Cortex of kidney (tissue), 1 donor: ENCODE measurements around the gene CFAP410.

Source experiments
- DNase-seq: peaks from one replicate; lab custom pipeline; 2025; lab: John Stamatoyannopoulos, UW

CFAP410 gene

DNA sequence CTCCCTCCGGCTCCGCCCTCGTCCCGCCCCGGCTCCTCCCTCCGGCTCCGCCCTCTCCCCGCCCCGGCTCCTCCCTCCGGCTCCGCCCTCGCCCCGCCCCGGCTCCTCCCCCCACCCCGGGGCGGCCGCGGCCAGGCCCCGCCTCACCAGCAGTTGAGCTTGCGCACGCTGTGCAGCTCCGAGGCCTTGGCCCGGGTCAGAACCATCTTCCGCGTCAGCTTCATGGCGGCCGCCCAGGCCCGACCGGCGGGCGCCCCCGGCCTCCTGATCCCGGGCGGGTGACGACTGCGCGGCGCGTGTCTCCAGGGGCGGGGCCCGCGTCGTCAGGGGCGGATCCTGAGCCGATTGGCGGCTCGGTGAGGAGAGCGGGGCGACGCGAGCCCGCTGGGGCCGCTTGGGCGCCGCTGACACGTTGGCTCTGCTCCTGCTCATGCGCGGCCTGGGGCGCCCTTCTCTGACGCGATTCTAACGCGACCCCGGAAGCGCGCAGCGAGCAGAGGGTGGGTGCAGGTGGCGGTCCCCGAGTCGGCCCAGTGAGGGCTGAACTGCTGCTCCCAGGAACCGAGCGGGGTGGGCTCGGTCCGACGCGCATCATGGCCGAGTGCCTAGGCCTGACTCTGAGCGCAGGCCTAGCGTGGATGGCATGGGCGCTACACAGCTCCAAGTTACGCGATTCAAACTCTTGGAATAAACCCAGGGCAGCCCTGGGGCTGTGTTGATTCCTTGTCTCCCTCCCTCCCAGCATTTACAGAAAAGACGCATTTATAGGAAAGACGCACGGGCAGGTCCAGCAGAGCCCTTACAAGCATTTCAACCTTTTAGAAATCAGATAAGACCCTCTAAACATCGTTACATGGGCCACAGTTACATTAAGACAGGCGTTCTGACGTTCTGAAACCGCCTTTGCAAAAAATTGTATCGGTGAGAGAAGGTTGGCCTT is at the start of gene CFAP410:
Gene CFAP410, minus strand, starts transcription at position 420 of the 940 bp plus-strand sequence. Its CDS starts 196 bp downstream, at position 224.
- DNase-seq, result peak; percentile 99

DNA sequence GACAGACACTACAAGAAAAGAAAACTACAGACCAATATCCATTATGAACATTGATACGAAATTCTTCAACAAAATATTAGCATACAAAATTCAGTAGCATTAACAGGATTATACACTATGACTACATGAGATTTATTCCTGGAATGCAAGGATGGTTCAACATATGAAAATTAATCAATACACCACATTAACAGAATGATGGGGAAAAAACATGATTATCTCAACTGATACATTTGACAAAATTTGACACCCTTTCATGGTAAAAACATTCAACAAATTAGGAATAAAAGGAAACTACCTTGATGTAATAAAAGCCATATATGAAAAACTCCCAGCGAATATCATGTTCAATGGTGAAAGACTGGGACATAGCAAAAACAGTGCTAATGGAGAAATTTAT is 45.8 kb upstream of the CFAP410 start:
- no peak for DNase-seq

DNA sequence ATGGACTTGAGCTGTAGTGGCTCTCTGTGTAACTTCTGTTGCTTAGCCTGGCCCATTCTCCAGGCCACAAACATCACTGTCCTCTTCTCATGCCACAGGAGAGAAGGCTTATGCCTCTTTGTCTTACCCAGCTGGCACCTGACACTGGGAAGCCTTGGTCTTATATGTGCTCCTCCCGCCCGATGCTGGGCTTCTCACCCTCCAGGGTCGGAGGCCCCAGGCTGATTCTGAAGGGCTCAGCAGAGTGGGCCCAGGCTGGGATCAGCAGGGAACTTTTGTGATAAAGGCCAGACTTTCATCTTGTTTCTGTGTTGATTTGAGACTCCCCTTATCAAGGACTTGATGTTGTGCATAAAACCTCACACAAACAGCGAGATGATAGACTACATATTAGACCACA is 44.0 kb upstream of the CFAP410 start:
- no peak for DNase-seq

DNA sequence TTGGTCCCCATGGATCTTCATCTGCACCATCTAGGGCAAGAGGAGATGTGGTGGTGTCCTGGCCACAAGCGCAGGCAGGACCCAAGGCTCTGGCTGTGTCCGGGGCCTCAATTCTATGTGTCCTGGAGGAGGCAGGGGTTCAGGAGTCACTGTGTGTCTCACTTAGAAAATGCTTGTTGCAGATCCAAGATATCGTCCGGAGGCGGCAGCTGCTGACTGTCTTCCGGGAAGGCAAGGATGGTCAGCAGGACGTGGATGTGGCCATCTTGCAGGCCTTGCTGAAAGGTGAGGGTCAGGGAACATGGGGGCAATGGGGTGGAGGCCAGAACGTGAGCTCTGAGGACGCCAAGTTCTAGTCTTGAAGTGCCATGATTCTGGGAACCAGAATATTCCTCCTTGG is 43.3 kb upstream of the CFAP410 start:
- no peak for DNase-seq

DNA sequence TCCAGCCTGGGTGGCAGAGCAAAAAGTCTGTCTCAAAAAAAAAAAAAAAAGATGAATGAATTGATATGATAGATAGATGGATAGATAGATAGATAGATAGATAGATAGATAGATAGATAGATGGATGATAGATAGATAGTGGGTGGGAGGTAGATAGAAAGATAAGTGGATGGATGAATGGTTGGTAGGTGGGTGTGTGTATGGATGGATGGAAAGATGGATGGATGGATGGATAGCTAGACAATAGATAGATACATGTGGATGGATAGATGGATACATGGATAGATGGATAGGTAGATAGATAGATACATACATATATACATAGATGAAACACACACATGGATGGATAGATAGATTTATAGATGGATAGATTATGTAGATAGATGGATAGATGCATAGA is 42.7 kb upstream of the CFAP410 start:
- no peak for DNase-seq

DNA sequence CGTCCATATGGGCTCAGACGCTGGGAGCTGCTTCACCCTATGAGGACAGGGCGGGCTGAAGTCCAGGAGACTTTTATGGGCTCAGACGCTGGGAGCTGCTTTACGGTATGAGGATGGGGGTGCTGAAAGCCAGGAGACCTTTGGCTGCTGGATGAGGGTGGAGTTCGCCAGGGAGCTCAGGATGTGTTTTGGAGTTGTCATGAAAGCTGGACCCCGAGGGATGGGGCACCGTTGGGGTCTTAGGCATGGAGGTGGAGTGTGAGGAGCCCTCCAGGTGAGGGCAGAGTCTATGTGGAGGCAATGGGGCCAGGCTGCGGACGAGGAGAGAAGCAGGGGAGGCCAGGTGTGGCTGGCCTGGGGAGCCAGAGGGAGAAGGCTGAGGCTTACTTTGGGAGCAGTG is 41.7 kb upstream of the CFAP410 start:
- DNase-seq, result no peak

DNA sequence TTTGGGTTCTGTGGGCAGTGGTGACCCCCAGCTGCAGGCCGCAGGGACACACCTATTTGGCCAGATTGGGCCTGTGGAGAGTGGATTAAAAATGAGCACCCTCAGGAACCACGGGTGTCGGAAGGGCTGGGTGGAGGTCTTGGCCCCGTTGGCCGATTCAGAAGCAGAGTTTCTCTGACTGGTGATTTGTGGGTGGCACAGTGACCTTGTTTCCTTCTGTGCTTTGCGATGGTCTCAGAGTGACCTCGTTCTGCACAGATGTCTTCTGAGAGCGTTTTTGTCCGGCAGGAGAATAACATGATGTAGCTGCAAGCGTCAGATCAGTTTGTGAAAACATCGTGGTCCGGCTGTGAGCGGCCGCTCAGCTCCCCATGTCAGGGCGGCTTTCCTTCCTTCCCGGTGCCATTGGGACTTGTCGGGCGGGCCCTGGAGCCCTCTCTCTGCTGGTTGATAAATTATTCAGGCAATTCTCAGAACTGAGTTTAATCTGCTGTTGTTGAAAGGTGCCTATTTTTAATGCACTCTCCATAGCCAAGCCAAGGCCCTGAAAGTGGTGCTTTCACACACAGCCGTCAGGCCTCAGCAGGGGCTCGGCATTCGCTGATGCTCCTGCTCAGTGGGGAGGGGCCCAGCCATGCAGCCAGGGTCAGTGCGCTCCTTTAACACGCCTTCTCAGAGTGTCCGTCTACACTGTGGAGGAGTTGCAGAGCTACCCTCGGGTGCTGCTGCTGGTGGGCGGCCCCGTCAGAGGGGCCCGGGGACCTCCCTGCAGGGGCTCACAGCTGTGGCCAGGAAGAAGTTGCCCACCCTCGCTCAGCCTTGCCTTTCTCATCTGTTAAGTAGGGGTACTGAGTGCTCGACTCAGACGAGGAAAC is 41.0 kb upstream of the CFAP410 start:
- no peak for DNase-seq

DNA sequence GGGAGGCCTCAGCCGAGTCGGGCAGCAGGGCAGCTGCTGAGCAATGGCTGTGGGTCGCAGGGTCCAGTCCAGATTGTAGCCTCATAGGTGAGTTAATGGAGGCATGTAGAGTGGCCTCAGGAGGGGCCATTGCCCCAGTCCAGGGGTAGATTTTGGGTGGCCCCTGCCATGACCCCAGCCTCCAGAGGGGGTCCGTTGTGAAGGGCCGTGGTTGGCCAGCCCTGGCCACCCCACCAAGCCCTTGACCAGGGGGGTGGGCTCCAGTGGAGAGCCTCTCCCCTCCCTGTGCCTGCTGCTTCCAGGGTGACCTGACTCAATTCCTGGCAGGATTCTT is 40.3 kb upstream of the CFAP410 start:
- DNase-seq, result no peak

DNA sequence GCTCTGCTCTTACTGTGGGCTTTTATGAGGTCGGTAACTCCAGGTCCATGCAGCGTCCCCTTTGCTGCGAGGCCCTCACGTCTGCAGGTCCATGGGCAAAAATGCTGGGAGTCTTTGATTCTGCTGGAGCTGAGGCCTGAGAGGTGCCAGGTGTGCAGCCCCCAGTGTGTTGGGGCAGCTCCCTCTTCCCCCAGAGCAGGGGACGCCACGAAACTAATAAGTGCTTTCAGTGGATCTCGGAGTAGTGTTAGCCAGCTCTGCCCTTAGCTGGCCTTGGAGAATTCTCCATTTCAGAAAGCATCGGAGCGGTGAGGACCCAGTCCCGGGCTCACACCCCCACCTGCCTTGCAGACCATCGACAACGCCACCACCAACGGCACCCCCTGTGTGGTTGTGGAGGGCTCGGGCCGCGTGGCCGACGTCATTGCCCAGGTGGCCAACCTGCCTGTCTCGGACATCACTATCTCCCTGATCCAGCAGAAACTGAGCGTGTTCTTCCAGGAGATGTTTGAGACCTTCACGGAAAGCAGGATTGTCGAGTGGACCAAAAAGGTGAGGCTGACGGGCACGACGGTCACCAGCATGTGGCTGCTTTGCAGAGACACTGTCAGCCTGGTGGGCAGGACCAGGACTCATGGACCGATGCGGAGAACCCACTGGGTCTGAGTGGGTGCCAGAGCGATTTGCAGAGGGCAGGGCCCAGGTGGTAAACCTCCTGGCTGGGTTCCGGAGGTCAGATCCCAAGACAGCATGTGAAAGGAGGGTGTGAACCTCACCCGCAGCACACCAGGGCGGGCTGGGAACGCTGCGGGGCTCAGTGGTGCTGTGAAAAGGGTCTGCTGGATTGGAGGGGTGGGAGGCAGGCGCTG is 39.7 kb upstream of the CFAP410 start:
- DNase-seq, result no peak

DNA sequence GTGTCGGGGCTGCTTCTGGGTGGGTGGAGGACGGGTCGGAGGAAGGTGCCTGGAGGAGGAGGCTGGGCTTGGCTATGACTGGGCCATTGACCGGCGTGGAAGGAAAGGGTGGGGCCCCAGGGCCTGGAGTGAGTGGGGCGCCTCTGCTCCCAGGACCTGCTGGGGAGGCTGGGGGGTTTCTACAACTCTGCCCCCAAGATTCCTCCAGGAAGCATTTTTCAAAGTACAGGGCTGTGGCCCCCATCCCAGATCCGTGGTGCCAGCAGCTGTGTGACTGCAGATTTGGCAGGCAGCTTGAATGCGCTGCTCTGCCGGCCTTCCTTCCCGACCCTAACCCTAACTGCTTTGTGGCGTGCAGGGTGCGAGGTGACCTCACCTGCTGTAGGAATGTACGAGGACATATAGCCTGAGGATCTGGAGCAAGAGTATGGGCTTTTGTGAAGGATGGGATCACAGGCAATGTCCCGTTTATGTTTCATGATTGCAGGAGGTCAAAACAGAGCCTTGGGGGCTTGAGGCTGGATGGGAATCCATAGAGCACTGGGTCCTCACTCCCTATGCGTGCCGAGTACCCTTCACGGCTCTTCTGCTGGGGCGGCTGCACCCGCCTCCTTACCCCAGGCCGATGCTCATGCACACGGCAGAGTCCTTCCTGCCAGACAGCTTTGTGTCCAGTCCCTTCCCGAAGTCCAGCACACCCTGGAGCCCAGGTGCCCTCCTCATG is 38.9 kb upstream of the CFAP410 start:
- DNase-seq, result no peak

DNA sequence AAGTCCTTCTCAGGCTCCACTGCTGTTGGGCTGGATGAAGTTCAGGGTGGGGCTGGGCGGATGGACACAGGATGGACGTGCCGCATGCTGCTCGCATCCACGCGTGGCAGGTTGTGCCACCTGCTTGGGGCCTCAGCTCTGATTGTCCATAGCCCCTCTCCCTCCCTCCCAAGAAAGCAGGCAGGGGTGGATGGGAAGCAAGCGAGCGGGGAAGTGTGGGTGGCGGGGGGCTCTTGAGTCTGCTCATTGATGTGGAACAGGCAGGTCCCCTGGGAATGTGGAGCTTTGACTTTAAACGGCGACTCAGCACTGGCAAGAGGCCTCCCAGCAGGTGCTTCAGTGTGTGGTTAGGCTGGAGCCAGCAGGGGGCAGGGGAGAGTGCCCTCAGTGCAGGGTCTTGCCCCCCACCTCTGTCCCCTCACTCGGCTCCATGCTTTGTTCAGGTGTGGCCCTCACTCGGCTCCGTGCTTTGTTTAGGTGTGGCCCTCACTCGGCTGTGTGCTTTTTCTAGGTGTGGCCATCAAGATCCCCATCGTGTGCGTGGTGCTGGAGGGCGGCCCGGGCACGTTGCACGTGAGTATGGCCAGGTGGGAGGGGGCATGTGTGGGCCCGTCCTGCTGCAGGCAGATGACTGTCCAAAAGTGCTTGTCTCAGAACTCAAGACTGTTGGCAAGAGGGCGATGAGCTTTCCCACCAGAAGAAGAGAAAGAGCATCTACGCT is 38.2 kb upstream of the CFAP410 start:
- DNase-seq, result no peak

DNA sequence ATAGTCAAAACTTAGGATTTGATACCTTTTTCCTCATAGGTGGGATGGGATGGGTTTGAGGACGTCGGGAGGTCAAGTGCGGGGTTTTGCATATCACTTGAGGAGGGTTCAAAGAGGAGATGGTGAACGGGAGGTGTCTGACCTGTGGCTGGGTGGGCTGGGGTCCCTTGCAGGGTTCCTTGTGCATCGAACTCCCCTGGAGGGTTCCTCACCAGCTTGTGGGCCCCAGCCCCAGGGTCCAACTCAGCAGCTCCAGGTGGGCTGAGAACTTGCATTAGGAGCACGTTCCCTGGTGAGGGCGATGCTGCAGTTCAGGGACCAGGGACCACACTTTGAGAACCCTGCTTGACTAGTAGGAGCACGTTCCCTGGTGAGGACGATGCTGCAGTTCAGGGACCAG is 37.4 kb upstream of the CFAP410 start:
- DNase-seq, result no peak

DNA sequence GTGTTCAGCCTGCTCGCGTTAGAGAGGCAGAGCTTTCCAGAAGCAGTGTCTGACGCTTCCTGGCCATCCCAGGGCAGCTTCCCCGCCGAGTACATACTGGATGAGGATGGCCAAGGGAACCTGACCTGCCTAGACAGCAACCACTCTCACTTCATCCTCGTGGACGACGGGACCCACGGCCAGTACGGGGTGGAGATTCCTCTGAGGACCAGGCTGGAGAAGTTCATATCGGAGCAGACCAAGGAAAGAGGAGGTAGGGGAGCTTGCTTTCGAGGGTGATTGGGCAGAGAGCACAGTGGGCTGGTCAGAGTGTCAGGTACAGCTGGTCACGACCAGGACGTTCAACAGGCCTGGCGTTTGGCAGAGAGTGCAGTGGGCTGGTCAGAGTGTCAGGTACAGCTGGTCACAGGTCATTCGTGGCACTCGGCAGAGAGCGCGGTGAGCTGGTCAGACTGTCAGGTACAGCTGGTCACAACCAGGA is 36.6 kb upstream of the CFAP410 start:
- no peak for DNase-seq

DNA sequence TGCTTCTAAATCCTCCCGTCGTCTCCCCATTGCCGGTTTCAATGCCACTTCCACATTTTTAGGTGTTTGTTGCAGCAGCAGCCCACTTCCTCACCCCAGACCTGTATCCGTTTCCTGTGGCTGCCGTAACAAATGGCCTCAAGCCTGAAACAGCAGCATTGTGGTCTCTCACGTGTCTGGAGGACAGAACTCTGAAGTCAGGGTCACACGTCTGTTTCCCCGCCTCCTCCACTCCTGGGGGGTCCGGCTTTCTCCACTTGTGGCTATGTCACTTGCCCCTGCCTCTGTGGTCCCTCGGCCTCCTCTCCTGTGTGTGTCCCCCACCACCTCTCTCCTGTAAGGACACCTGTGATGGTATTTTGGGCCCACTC is 36.1 kb upstream of the CFAP410 start:
- DNase-seq, result no peak

DNA sequence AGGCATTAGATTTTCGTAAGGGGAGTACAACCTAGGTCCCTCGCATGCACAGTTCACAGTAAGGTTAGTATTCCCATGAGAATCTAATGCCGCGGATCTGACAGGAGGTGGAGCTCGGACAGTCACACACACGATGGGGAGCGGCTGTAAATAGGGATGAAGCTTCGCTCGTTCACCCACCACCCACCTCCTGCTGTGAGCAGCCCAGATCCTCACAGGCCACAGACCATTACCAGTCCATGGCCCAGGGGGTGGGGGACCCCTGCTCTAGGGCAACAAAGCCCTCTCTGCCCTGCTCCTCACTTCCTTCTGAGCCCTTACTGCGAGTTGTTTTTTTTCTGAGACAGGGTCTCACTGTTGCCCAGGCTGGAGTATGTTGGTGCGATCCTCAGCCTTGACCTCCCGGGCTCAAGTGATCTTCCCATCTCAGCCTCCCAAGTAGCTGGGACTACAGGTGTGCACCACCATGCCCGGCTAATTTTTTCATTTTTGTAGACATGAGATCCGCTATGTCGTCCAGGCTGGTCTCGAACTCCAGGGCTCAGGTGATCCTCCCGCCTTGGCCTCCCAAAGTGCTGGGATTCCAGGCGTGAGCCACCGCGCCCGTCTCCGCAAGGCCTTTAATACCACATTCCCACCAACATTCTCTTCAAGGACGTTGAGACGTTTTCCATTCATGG is 35.6 kb upstream of the CFAP410 start:
- DNase-seq, result no peak

DNA sequence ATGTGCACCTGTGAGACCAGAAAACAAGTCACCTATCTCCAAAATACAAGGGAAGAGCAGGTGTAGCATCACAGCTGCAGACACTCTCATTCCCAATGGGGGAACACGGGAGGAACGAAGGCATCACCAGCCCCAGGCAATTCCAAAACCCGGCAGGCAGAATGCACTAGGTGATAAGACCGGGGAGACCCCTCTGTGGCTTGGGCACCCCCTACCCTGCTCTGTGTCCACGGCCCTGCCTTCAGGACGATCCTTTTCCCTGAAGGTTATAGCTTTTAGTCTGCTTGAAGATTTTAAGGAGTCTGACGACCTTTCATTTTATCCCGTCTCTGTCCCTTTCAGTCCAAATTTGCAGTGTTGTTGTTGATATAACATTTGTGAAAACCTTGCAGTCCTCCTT is 33.4 kb upstream of the CFAP410 start:
- no peak for DNase-seq

DNA sequence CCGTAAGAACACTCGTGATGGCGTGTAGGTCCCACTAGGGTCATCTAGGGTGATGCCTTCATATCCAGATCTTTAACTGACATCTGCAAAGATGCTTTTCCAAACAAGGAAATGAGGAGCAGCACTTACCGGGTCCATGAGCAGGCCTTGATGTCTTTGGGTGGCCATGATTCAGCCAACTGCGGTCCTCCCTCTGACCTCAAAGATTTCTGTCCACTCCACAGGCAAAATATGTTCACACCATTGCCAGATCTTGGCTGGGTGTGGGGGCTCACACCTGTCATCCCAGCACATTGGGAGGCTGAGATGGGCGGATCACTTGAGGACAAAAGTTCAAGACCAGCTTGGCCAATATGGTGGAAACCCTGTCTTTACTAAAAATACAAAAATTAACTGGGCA is 32.4 kb upstream of the CFAP410 start:
- no peak for DNase-seq

DNA sequence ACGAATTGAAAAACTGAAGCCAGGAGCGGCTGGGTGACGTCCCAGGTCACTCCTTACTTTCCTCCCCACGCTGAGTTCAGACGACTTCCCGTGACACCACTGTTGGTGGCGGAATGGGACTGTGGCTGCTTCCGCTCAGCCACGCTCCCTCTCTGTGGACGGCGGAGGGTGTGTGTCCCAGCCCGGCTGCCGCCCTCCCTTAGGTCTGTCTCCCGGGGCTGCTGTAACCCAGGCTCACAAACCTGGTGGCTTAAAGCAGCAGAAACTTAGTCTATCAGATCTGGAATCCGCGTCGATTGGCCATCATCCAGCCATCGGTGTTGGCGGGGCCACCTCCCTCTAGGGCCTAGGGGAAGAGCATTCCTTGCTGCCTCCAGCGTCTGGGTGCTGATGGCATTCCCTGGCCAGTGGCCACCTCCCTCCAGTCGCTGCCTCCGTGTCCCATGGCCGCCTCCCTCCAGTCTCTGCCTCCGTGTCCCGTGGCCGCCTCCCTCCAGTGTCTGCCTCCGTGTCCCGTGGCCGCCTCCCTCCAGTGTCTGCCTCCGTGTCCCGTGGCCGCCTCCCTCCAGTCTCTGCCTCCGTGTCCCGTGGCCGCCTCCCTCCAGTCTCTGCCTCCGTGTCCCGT is 31.7 kb upstream of the CFAP410 start:
- DNase-seq, result no peak

DNA sequence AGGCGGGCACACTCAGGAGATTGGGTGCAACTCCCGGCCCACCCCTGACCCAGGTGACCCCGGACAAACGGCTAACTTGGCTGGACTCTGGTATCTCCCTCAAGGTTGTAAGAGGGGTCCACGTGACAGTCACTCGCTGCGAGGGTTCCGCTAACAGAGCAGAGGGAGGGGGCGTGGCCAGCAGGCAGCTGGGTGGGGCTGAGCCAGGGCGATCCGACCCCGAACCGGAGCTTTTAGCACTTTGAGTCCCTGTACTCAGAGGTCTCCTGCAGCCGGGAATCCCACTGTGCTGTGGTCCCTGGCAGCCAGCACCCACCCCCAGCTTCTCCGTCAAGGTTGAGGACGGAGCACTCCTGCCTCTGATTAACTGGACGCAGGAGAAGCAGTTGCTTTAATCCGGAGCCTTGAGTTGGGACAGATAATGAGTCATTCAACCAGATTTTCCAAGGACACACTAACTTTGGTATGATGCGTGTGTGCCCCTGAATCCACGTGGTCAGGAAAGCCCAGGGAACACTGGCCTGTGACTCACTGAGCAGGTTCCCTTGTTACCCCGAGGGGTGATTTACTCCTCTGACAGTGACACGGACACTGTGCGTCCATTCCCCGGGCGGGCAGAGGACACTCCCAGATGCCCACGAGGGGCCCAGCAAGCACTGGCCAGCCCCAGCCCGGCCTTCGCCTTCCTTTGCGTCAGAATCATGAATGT is 31.0 kb upstream of the CFAP410 start:
- no peak for DNase-seq
